IMR-90 (cell line): Measurements from ENCODE around the gene PCNX2.

Source experiments
- BHLHE40 ChIP-seq: fragments of 150-350 bp; IDR thresholded peaks from 2 replicates; pipeline ENCODE4 v1.6.1; 2016; ENCODE audit warnings: mild to moderate bottlenecking, low read depth, low read length
- CEBPB ChIP-seq: IDR thresholded peaks from 2 replicates; pipeline ENCODE4 v1.6.1; 2012; ENCODE audit warnings: low read depth, low read length, improper control_type of control experiment
- CHD1 ChIP-seq: IDR thresholded peaks from 2 replicates; pipeline ENCODE4 v1.6.1; 2012; ENCODE audit warnings: low read depth, low read length, improper control_type of control experiment
- MAFK ChIP-seq: IDR thresholded peaks from 2 replicates; pipeline ENCODE4 v1.6.1; 2012; ENCODE audit warnings: low read depth, low read length, improper control_type of control experiment
- POLR2A ChIP-seq: IDR thresholded peaks from 2 replicates; pipeline ENCODE4 v1.6.1; 2012; ENCODE audit warnings: mild to moderate bottlenecking, low read depth, low read length
- RAD21 ChIP-seq: IDR thresholded peaks from 2 replicates; pipeline ENCODE4 v1.6.1; 2012; ENCODE audit warnings: low read length, improper control_type of control experiment
- RCOR1 ChIP-seq: IDR thresholded peaks from 2 replicates; pipeline ENCODE4 v1.6.1; 2012; ENCODE audit warnings: mild to moderate bottlenecking, low read length, improper control_type of control experiment; ENCODE audit not compliant: insufficient replicate concordance
- RFX5 ChIP-seq: IDR thresholded peaks from 2 replicates; pipeline ENCODE4 v1.8.0; 2012; ENCODE audit warnings: low read depth, mild to moderate bottlenecking, low read length, moderate library complexity
- SMC3 ChIP-seq: fragments of 150-350 bp; IDR thresholded peaks from 2 replicates; pipeline ENCODE4 v1.6.1; 2016; ENCODE audit warnings: low read depth, mild to moderate bottlenecking, antibody characterized with exemption, low read length, moderate library complexity
- TF ChIP-seq, protein P1 (sequence below): conservative IDR thresholded peaks from 2 replicates; pipeline ENCODE4 v1.5.1; 2012; ENCODE audit warnings: mild to moderate bottlenecking, low read depth, low read length, improper control_type of control experiment
- TF ChIP-seq, protein P2 (sequence below): fragments of 150-350 bp; IDR thresholded peaks from 2 replicates; pipeline ENCODE4 v1.6.1; 2016; ENCODE audit warnings: low read depth, mild to moderate bottlenecking, low read length, moderate library complexity, borderline replicate concordance

DNA sequence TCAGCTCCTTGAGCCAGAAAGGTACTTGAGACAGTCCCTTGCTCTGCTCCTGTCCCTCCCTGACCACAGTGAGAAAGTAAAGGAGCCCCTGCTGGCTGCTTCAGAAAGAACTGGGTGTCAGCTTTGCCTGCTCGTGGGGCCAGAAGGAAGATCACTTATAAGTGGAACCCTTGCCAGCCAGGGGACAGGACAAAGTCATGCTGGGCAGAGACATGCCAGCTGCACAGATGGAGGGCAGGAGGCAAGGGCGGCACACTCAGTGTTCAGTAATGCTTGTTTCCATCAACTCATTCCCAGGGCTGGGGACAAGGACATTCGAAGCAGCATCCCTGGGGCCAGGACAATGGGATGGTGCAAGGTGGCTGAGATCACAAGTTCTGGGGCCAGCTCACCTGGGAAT is 303.3 kb downstream of the PCNX2 start:
- TF ChIP-seq, protein P1, sequence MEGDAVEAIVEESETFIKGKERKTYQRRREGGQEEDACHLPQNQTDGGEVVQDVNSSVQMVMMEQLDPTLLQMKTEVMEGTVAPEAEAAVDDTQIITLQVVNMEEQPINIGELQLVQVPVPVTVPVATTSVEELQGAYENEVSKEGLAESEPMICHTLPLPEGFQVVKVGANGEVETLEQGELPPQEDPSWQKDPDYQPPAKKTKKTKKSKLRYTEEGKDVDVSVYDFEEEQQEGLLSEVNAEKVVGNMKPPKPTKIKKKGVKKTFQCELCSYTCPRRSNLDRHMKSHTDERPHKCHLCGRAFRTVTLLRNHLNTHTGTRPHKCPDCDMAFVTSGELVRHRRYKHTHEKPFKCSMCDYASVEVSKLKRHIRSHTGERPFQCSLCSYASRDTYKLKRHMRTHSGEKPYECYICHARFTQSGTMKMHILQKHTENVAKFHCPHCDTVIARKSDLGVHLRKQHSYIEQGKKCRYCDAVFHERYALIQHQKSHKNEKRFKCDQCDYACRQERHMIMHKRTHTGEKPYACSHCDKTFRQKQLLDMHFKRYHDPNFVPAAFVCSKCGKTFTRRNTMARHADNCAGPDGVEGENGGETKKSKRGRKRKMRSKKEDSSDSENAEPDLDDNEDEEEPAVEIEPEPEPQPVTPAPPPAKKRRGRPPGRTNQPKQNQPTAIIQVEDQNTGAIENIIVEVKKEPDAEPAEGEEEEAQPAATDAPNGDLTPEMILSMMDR = no peak
- TF ChIP-seq MAFK (no peak), RCOR1 (no peak), POLR2A (no peak), CEBPB (no peak), SMC3 (no peak), RAD21 (no peak), RFX5 (no peak), CHD1 (no peak), BHLHE40 (no peak)
- TF ChIP-seq, protein P2, sequence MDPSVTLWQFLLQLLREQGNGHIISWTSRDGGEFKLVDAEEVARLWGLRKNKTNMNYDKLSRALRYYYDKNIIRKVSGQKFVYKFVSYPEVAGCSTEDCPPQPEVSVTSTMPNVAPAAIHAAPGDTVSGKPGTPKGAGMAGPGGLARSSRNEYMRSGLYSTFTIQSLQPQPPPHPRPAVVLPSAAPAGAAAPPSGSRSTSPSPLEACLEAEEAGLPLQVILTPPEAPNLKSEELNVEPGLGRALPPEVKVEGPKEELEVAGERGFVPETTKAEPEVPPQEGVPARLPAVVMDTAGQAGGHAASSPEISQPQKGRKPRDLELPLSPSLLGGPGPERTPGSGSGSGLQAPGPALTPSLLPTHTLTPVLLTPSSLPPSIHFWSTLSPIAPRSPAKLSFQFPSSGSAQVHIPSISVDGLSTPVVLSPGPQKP = no peak
